GM12878 (cell line): ENCODE measurements around the gene ACTL8. TPM values are rescaled to one million over a fixed set of nuclear protein-coding genes. Genes with fewer than 3 reads are reported as not detected.

Source experiments
- ATAC-seq: fragments of 200-7000 bp; cut with Tn5 transposase; 3 replicates; pipeline ENCODE4 v1.9.1; 2020; ENCODE audit warnings: mild to moderate bottlenecking, moderate library complexity
- BruUV-seq: library from RNA; stranded (reverse); fragments of 400-500 nt; replicated peaks from 2 replicates; lab custom pipeline; 2021; lab: Mats Ljungman, UMichigan
- CTCF ChIA-PET: fragments of 300-600 bp; sonication (Branson Sonifier 250); formaldehyde crosslinking; extraction: SDS; loops from one replicate; lab custom pipeline; 2021; ENCODE audit warnings: inconsistent platforms; lab: Yijun Ruan, JAX
- POLR2A ChIA-PET: fragments of 350-600 bp; formaldehyde crosslinking; extraction: SDS; loops from one replicate; lab custom pipeline; 2021; ENCODE audit warnings: inconsistent platforms; lab: Charles Lee
- RAD21 ChIA-PET: fragments of 300-600 bp; sonication (Branson Sonifier 250); formaldehyde crosslinking; loops from one replicate; lab custom pipeline; 2023; ENCODE audit warnings: antibody characterized with exemption; ENCODE audit not compliant: unreplicated experiment; lab: Charles Lee
- SMC1A ChIA-PET: fragments of 300-600 bp; sonication (Branson Sonifier 250); formaldehyde crosslinking; loops from one replicate; lab custom pipeline; 2023; ENCODE audit not compliant: unreplicated experiment, uncharacterized antibody; lab: Charles Lee
- DNase-seq: peaks from one replicate; pipeline ENCODE4 v3.0.0-alpha.2; 2011; ENCODE audit warnings: low read depth, low spot score
- FAIRE-seq: peaks from 3 replicates; lab custom pipeline; 2011; peaks lifted over from hg19 to GRCh38; lab: Jason Lieb, UNC
- H2AFZ ChIP-seq: 2 replicates; pipeline ENCODE4 v1.6.0; 2011; ENCODE audit warnings: low read depth, low read length, control low read depth; ENCODE audit not compliant: control insufficient read depth
- H3K27ac ChIP-seq: 2 replicates; pipeline ENCODE4 v1.5.1; 2011; ENCODE audit warnings: control low read depth; ENCODE audit not compliant: control insufficient read depth, insufficient read depth
- H3K27me3 ChIP-seq, 2 experiments: replicated peaks in 1 of 2; 2 replicates each; pipeline versions ENCODE4 v1.6.0 to v1.6.1; 2011; ENCODE audit warnings: low read length in 1 of 2; ENCODE audit not compliant: control insufficient read depth in 2 of 2, insufficient read depth in 2 of 2
- H3K36me3 ChIP-seq, 2 experiments: 2 replicates each; pipeline ENCODE4 v1.5.1; 2011; ENCODE audit warnings: low read length in 1 of 2; ENCODE audit not compliant: control insufficient read depth in 2 of 2, insufficient read depth in 2 of 2
- H3K4me1 ChIP-seq: 2 replicates; pipeline ENCODE4 v1.6.1; 2011; ENCODE audit warnings: mild to moderate bottlenecking, low read length, moderate library complexity, mixed read lengths; ENCODE audit not compliant: control insufficient read depth, insufficient read depth
- H3K4me2 ChIP-seq: 2 replicates; pipeline ENCODE4 v1.6.0; 2011; ENCODE audit warnings: control low read depth; ENCODE audit not compliant: control insufficient read depth, insufficient read depth
- H3K4me3 ChIP-seq: fragments of 200-600 bp; sonication (generic); 2 replicates; pipeline ENCODE4 v1.5.1; 2016
- H3K79me2 ChIP-seq: 2 replicates; pipeline ENCODE4 v1.6.0; 2011; ENCODE audit warnings: low read length; ENCODE audit not compliant: control insufficient read depth, insufficient read depth
- H3K9ac ChIP-seq: 2 replicates; pipeline ENCODE4 v1.8.0; 2011; ENCODE audit warnings: low read length, control low read depth, mixed read lengths; ENCODE audit not compliant: control insufficient read depth, insufficient read depth
- H3K9me3 ChIP-seq: replicated peaks from 3 replicates; pipeline ENCODE4 v1.5.1; 2011; ENCODE audit warnings: mild to moderate bottlenecking, low read length; ENCODE audit not compliant: control insufficient read depth, insufficient read depth
- H4K20me1 ChIP-seq: 2 replicates; pipeline ENCODE4 v1.6.0; 2011; ENCODE audit not compliant: control insufficient read depth, insufficient read depth
- ASH2L ChIP-seq: fragments of 300-600, 200-600 bp; sonication (generic); IDR thresholded peaks from 2 replicates; pipeline ENCODE4 v1.6.1; 2017; ENCODE audit warnings: low read depth, mild to moderate bottlenecking, borderline replicate concordance
- ATF7 ChIP-seq: fragments of 450-650 bp; IDR thresholded peaks from 2 replicates; pipeline ENCODE4 v1.6.1; 2016; ENCODE audit warnings: low read depth, mild to moderate bottlenecking
- BMI1 ChIP-seq: fragments of 450-650 bp; IDR thresholded peaks from 2 replicates; pipeline ENCODE4 v1.6.1; 2016; ENCODE audit warnings: mild to moderate bottlenecking, moderate library complexity, borderline replicate concordance
- CBX5 ChIP-seq: sonication (generic); IDR thresholded peaks from 2 replicates; pipeline ENCODE4 v1.6.1; 2016; ENCODE audit warnings: low read depth, moderate library complexity, mild to moderate bottlenecking, inconsistent platforms
- CEBPB ChIP-seq, 2 experiments: fragments of 150-350 bp in 1 of 2; IDR thresholded peaks; 2 replicates each; pipeline ENCODE4 v1.6.1; 2012 to 2014; ENCODE audit warnings: low read depth in 2 of 2, low read length in 2 of 2, borderline replicate concordance in 1 of 2, inconsistent platforms in 1 of 2
- RBBP5 ChIP-seq: fragments of 200-600 bp; sonication (generic); conservative IDR thresholded peaks from 2 replicates; pipeline ENCODE4 v1.6.1; 2016
- SIX5 ChIP-seq: IDR thresholded peaks from 2 replicates; pipeline ENCODE4 v1.6.1; 2011; ENCODE audit warnings: mild to moderate bottlenecking, low read depth, low read length, moderate library complexity; ENCODE audit not compliant: severe bottlenecking
- ZNF592 ChIP-seq: fragments of 450-650 bp; IDR thresholded peaks from 2 replicates; pipeline ENCODE4 v1.6.1; 2017; ENCODE audit warnings: mild to moderate bottlenecking, moderate library complexity
- WGBS: methylation state at CpG from one replicate; pipeline ENCODE4 v1.1.6; 2016; ENCODE audit warnings: low lambda C conversion rate; ENCODE audit not compliant: insufficient replicate concordance, insufficient coverage; ENCODE audit errors: missing lambda C conversion rate; 5-methylcytosine and 5-hydroxymethylcytosine counted together
- in situ Hi-C: fragments of 300-500 bp; cut with MboI; formaldehyde crosslinking; loops from 9 replicates; pipeline ENCODE4 v1.14.3; 2018; ENCODE audit warnings: mixed read lengths
- intact Hi-C: fragments of 100-400 bp; cut with micrococcal nuclease; formaldehyde crosslinking; loops from one replicate; pipeline ENCODE4 v1.14.2; 2022; ENCODE audit not compliant: unreplicated experiment
- polyA plus RNA-seq, 11 experiments: library from polyadenylated mRNA; depleted of rRNA in 4 of 11; unstranded in 6 of 11; stranded (reverse) in 5 of 11; fragments of >200 nt; fragmentation: Nextera tagmentation in 4 of 11; fragmentation: Illumina TruSeq in 1 of 11; extraction: Ambion mirVana in 4 of 11; extraction: Trizol in 1 of 11; gene quantifications; 1 replicate in 1 of 11; 2 replicates in 10 of 11; pipeline versions ENCODE4 v1.2.1 to v1.2.3, GENCODE V29; 2011 to 2016; ENCODE audit warnings: inconsistent platforms in 2 of 11, missing spikeins in 2 of 11, low read depth in 1 of 11
- total RNA-seq, 4 experiments: library from RNA; depleted of rRNA in 3 of 4; stranded (reverse); fragments of >200 nt in 3 of 4; fragmentation: Illumina TruSeq in 1 of 4; extraction: Trizol in 1 of 4; gene quantifications; 2 replicates each; pipeline versions ENCODE4 v1.2.1 to v1.2.3, GENCODE V29; 2013 to 2021

ACTL8 gene
- total and polyA plus RNA-seq, 10 of the 15 experiments (the other 5 are each of a cell fraction or from before 2014, with no cell fraction given): 0.05 to 0.27 TPM; not detected in 8

DNA sequence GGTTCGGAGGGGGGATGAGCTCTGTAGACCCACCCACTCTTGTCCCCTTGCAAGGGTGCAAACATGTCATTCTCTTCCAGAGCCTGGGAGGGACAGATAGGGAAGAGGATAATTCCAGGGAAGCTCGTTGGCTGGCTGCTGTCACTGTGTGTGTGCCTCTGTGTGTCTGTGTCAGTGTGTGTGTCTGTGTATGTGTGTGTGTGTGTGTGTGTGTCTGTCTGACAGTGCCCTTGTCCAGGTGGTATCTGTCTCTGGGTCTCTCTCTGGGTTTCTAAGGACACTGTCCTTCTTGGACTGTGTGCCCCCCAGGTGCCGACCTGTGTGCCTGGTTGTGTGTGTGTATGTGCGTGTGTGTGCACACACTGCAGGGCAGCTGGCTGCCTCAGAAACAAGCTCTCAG is 90.5 kb downstream of the ACTL8 start:
- ChIA-PET RAD21 (no interaction called here), CTCF (no interaction called here), POLR2A (no interaction called here), SMC1A (no interaction called here)
- in situ Hi-C loops (no loop called here), intact Hi-C loops (no loop called here)
- no peaks in the 10 kb centered on the region for H3K79me2 ChIP-seq
- no peaks in the 10 kb centered on the region for H3K9me3 ChIP-seq
- no peak for TF ChIP-seq SIX5
- no peak for TF ChIP-seq ASH2L
- TF ChIP-seq ATF7: no peak
- no peak for TF ChIP-seq BMI1
- TF ChIP-seq RBBP5: no peak
- no peak for TF ChIP-seq CBX5
- TF ChIP-seq CEBPB (IDR thresholded peaks at IDR 0.05; ENCODE audit: borderline replicate concordance in 1 of 2, low read depth in 2 of 2, low read length in 2 of 2): no peak
- TF ChIP-seq ZNF592: no peak
- H3K4me1 ChIP-seq: no peaks in the 10 kb centered on the region
- H2AFZ ChIP-seq: no peak overlapping the region
- FAIRE-seq: no peak
- BruUV-seq: no TSS peak
- H3K27ac ChIP-seq: no peak overlapping the region
- H3K9ac ChIP-seq: no peak overlapping the region
- DNase-seq: no peak
- H3K4me3 ChIP-seq: no peak overlapping the region
- WGBS: 2% methylated on average over 4 of the region's 4 CpGs
- H4K20me1 ChIP-seq: no peaks in the 10 kb centered on the region
- H3K36me3 ChIP-seq: no peaks in the 10 kb centered on the region
- no peaks in the 10 kb centered on the region; a peak in 2 of 4 replicates for H3K27me3 ChIP-seq
- no peak overlapping the region for H3K4me2 ChIP-seq
- ATAC-seq: no peak
